A673 (cell line): Measurements from ENCODE around the gene FSTL1. TPM values are rescaled to one million over a fixed set of nuclear protein-coding genes. Genes with fewer than 3 reads are reported as not detected.

Experiments
- BruUV-seq: library from RNA; stranded (reverse); fragments of 400-500 nt; replicated peaks from 2 replicates; lab custom pipeline; 2021; lab: Mats Ljungman, UMichigan
- CTCF ChIA-PET: fragments of 300-600 bp; sonication (Branson Sonifier 250); formaldehyde crosslinking; loops from one replicate; lab custom pipeline; 2022; ENCODE audit warnings: antibody characterized with exemption; lab: Charles Lee
- POLR2A ChIA-PET: fragments of 300-600 bp; sonication (Branson Sonifier 250); formaldehyde crosslinking; loops from one replicate; lab custom pipeline; 2022; ENCODE audit warnings: antibody characterized with exemption; ENCODE audit not compliant: low non-redundant PET; lab: Charles Lee
- DNase-seq: peaks from one replicate; pipeline ENCODE4 v3.0.0-alpha.2; 2015; ENCODE audit warnings: low spot score
- H3K27ac ChIP-seq: fragments of 200-600 bp; sonication (generic); 2 replicates; pipeline ENCODE4 v1.5.1; 2016; ENCODE audit warnings: mixed run types, low read depth, mild to moderate bottlenecking, mixed read lengths, antibody characterized with exemption, low read length; ENCODE audit not compliant: poor library complexity, severe bottlenecking
- H3K27me3 ChIP-seq: fragments of 200-600 bp; sonication (generic); replicated peaks from 2 replicates; pipeline ENCODE4 v1.6.1; 2017; ENCODE audit warnings: mixed run types, low read depth, mild to moderate bottlenecking, mixed read lengths, antibody characterized with exemption, low read length; ENCODE audit not compliant: insufficient read depth, poor library complexity
- H3K36me3 ChIP-seq: fragments of 200-600 bp; sonication (generic); 2 replicates; pipeline ENCODE4 v1.6.1; 2016; ENCODE audit warnings: mixed run types, mild to moderate bottlenecking, mixed read lengths, antibody characterized with exemption, low read length; ENCODE audit not compliant: insufficient read depth, poor library complexity, severe bottlenecking
- H3K4me1 ChIP-seq: fragments of 200-600 bp; sonication (generic); 2 replicates; pipeline ENCODE4 v1.6.1; 2017; ENCODE audit warnings: mixed run types, mild to moderate bottlenecking, mixed read lengths, antibody characterized with exemption, low read length; ENCODE audit not compliant: insufficient read depth, poor library complexity, severe bottlenecking
- H3K4me3 ChIP-seq: fragments of 200-600 bp; sonication (generic); 2 replicates; pipeline ENCODE4 v1.5.1; 2016; ENCODE audit warnings: low read depth, mixed run types, mild to moderate bottlenecking, mixed read lengths, low read length; ENCODE audit not compliant: poor library complexity, severe bottlenecking
- H3K9me3 ChIP-seq: fragments of 200-600 bp; sonication (generic); 2 replicates; pipeline ENCODE4 v1.6.1; 2016; ENCODE audit warnings: mixed run types, low read depth, mild to moderate bottlenecking, mixed read lengths, antibody characterized with exemption, low read length; ENCODE audit not compliant: poor library complexity, severe bottlenecking
- EZH2 ChIP-seq: fragments of 200-600 bp; sonication (generic); IDR thresholded peaks from 2 replicates; pipeline ENCODE4 v1.6.1; 2017; ENCODE audit warnings: borderline replicate concordance, low read depth, mild to moderate bottlenecking, mixed read lengths, antibody characterized with exemption, low read length; ENCODE audit not compliant: poor library complexity, severe bottlenecking
- intact Hi-C: fragments of 100-400 bp; cut with micrococcal nuclease; formaldehyde crosslinking; loops from one replicate; pipeline ENCODE4 v1.10.0; 2022; ENCODE audit not compliant: unreplicated experiment
- total RNA-seq: library from RNA; stranded (reverse); gene quantifications from 2 replicates; pipeline ENCODE4 v1.2.3, GENCODE V29; 2021
- TF ChIP-seq, protein P1 (sequence below): fragments of 300-800, 200-600 bp; sonication (generic); conservative IDR thresholded peaks from 2 replicates; pipeline ENCODE4 v1.5.1; 2017; ENCODE audit warnings: low read depth, mild to moderate bottlenecking, antibody characterized with exemption, low read length, moderate library complexity, mixed read lengths

Gene FSTL1
- total RNA-seq, 1 experiment from 2014 or later: 122 TPM

DNA sequence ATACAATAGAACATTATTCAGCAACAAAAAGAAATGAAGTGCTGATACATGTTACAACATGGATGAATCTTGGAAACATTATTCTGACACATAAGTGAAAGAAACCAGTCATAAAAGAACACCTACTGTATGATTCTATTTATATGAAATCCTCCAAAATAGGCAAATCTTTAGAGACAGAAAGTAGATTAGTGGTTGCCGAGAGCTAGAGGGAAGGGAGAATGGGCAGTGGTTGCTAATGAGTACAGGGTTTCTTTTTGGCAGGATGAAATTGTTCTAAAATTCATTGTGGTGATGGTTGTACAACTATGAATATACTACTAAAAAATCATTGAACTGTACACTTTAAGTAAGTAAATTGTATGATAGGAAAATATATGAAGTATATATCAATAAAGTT, 95.3 kb downstream of the FSTL1 start:
- H3K27me3 ChIP-seq: no peaks in the 10 kb centered on the region
- intact Hi-C loops: no loop called here
- BruUV-seq: no TSS peak
- no peaks in the 10 kb centered on the region for H3K9me3 ChIP-seq
- no peak overlapping the region for H3K4me3 ChIP-seq
- H3K36me3 ChIP-seq: no peaks in the 10 kb centered on the region
- ChIA-PET CTCF (no interaction called here), POLR2A (no interaction called here)
- peaks cover 5% of the 10 kb centered on the region for H3K4me1 ChIP-seq
- no peak for DNase-seq
- H3K27ac ChIP-seq: no peak overlapping the region
- TF ChIP-seq, protein P1, sequence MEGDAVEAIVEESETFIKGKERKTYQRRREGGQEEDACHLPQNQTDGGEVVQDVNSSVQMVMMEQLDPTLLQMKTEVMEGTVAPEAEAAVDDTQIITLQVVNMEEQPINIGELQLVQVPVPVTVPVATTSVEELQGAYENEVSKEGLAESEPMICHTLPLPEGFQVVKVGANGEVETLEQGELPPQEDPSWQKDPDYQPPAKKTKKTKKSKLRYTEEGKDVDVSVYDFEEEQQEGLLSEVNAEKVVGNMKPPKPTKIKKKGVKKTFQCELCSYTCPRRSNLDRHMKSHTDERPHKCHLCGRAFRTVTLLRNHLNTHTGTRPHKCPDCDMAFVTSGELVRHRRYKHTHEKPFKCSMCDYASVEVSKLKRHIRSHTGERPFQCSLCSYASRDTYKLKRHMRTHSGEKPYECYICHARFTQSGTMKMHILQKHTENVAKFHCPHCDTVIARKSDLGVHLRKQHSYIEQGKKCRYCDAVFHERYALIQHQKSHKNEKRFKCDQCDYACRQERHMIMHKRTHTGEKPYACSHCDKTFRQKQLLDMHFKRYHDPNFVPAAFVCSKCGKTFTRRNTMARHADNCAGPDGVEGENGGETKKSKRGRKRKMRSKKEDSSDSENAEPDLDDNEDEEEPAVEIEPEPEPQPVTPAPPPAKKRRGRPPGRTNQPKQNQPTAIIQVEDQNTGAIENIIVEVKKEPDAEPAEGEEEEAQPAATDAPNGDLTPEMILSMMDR: no peak
- no peak for TF ChIP-seq EZH2

DNA sequence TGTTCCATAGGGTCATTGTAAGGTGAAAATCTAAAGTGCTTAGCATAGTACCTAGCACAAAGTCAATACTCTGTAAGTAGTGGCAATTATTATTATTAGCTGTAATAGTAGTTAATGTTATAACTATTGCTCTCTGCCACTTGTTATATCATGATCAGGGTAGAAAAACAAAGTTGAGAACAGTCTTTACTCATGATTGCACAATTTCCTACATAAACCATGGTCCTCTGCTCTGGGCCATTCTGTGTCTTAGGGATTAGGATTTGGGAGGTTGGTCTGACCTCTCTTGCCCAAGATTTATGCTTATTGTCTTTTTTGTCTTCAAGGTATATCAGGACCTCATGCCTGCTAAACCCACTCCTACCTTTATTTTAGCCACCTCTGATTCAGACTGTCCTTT, 97.3 kb downstream of the FSTL1 start:
- intact Hi-C loops: no loop called here
- H3K36me3 ChIP-seq: no peaks in the 10 kb centered on the region
- TF ChIP-seq EZH2: no peak
- TF ChIP-seq, protein P1: no peak
- peaks cover 13% of the 10 kb centered on the region for H3K4me1 ChIP-seq
- DNase-seq: no peak
- H3K4me3 ChIP-seq: no peak overlapping the region
- POLR2A ChIA-PET: no interaction called here
- H3K9me3 ChIP-seq: no peaks in the 10 kb centered on the region
- H3K27me3 ChIP-seq: no peaks in the 10 kb centered on the region
- no peak overlapping the region for H3K27ac ChIP-seq
- BruUV-seq: no TSS peak
- CTCF ChIA-PET: no interaction called here

DNA sequence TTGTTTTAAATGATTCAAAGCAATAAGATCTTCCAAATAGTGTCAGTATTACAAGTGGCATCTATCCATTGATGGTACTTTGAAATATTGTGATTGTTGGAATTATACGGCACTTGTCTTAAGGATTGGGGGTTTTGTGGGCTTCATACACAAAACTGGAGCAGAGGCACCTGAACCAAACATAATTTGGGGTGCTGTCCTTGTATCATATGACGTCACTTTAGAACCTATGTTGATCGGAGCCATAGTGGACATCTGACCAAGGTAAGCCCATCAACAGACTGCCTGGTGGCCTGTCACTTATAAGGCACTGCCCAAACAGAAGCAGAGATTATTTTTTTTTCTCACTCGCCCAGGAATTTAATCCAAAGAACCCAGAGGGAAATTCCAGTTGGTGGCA, 98.8 kb downstream of the FSTL1 start:
- BruUV-seq: no TSS peak
- H3K4me1 ChIP-seq: peaks cover 19% of the 10 kb centered on the region
- no peak overlapping the region for H3K27ac ChIP-seq
- ChIA-PET CTCF (no interaction called here), POLR2A (no interaction called here)
- no peaks in the 10 kb centered on the region for H3K27me3 ChIP-seq
- H3K9me3 ChIP-seq: no peaks in the 10 kb centered on the region
- intact Hi-C loops: no loop called here
- H3K36me3 ChIP-seq: no peaks in the 10 kb centered on the region
- no peak for DNase-seq
- no peak overlapping the region for H3K4me3 ChIP-seq
- TF ChIP-seq EZH2: no peak
- TF ChIP-seq, protein P1: no peak
